ENCODE data around the gene PDE11A. TPM values are rescaled to one million over a fixed set of nuclear protein-coding genes. Genes with fewer than 3 reads are reported as not detected.

Gene PDE11A
- total RNA-seq, 1 experiment from 2014 or later: not detected

GRCh38 chr2:177728920-177729319 is 343.7 kb downstream of the PDE11A start:
- intact Hi-C loops (cut with micrococcal nuclease): loop anchor here (10.0 kb wide), 1 partner anchor 914 kb away; no protein-coding TSS in a partner anchor
- TF ChIP-seq, protein P1, sequence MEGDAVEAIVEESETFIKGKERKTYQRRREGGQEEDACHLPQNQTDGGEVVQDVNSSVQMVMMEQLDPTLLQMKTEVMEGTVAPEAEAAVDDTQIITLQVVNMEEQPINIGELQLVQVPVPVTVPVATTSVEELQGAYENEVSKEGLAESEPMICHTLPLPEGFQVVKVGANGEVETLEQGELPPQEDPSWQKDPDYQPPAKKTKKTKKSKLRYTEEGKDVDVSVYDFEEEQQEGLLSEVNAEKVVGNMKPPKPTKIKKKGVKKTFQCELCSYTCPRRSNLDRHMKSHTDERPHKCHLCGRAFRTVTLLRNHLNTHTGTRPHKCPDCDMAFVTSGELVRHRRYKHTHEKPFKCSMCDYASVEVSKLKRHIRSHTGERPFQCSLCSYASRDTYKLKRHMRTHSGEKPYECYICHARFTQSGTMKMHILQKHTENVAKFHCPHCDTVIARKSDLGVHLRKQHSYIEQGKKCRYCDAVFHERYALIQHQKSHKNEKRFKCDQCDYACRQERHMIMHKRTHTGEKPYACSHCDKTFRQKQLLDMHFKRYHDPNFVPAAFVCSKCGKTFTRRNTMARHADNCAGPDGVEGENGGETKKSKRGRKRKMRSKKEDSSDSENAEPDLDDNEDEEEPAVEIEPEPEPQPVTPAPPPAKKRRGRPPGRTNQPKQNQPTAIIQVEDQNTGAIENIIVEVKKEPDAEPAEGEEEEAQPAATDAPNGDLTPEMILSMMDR (IDR thresholded peaks at IDR 0.05; ENCODE audit: unreplicated experiment): no peak
- H3K27me3 Mint-ChIP-seq (ENCODE audit: insufficient read depth, unreplicated experiment): peaks cover 76% of the 10 kb centered on the region
- BruUV-seq (replicated peaks): no TSS peak
- no peak overlapping the region for H3K27ac Mint-ChIP-seq (ENCODE audit: low read depth, unreplicated experiment)
- ChIA-PET CTCF (interaction anchor here (0.9 to 1.6 kb wide), 8 partner anchors 9 to 394 kb away, joined by 3 to 7 read pairs (median 4); no protein-coding TSS in a partner anchor), POLR2A (interaction anchor here (0.8 to 2.1 kb wide), 2 partner anchors 9 to 239 kb away, joined by 3 to 8 read pairs; no protein-coding TSS in a partner anchor)
- no peaks in the 10 kb centered on the region for H3K36me3 Mint-ChIP-seq (ENCODE audit: insufficient read depth, unreplicated experiment)
- no peaks in the 10 kb centered on the region for H3K9me3 Mint-ChIP-seq (ENCODE audit: unreplicated experiment)
- peak; percentile 20 for DNase-seq (ENCODE audit: unreplicated experiment)
- H3K4me3 Mint-ChIP-seq (ENCODE audit: unreplicated experiment): no peak overlapping the region
- H3K4me1 Mint-ChIP-seq (ENCODE audit: insufficient read depth, unreplicated experiment): no peaks in the 10 kb centered on the region

GRCh38 chr2:177728399-177728765 is 344.2 kb downstream of the PDE11A start:
- Mint-ChIP-seq H3K9me3 (ENCODE audit: unreplicated experiment) (no peaks in the 10 kb centered on the region), H3K27ac (ENCODE audit: low read depth, unreplicated experiment) (no peak overlapping the region), H3K4me1 (ENCODE audit: insufficient read depth, unreplicated experiment) (no peaks in the 10 kb centered on the region), H3K36me3 (ENCODE audit: insufficient read depth, unreplicated experiment) (no peaks in the 10 kb centered on the region), H3K4me3 (ENCODE audit: unreplicated experiment) (no peak overlapping the region), H3K27me3 (ENCODE audit: insufficient read depth, unreplicated experiment) (peaks cover 76% of the 10 kb centered on the region)
- no TSS peak for BruUV-seq (replicated peaks)
- no peak for DNase-seq (ENCODE audit: unreplicated experiment)
- TF ChIP-seq, protein P1 (IDR thresholded peaks at IDR 0.05; ENCODE audit: unreplicated experiment): no peak
- intact Hi-C loops (cut with micrococcal nuclease): loop anchor here (10.0 kb wide), 1 partner anchor 914 kb away; no protein-coding TSS in a partner anchor
- ChIA-PET CTCF (interaction anchor here (0.9 to 1.6 kb wide), 6 partner anchors 9 to 393 kb away, joined by 3 to 7 read pairs (median 4); no protein-coding TSS in a partner anchor), POLR2A (interaction anchor here (0.8 to 2.1 kb wide), 2 partner anchors 9 to 238 kb away, joined by 3 to 8 read pairs; no protein-coding TSS in a partner anchor)

DNA sequence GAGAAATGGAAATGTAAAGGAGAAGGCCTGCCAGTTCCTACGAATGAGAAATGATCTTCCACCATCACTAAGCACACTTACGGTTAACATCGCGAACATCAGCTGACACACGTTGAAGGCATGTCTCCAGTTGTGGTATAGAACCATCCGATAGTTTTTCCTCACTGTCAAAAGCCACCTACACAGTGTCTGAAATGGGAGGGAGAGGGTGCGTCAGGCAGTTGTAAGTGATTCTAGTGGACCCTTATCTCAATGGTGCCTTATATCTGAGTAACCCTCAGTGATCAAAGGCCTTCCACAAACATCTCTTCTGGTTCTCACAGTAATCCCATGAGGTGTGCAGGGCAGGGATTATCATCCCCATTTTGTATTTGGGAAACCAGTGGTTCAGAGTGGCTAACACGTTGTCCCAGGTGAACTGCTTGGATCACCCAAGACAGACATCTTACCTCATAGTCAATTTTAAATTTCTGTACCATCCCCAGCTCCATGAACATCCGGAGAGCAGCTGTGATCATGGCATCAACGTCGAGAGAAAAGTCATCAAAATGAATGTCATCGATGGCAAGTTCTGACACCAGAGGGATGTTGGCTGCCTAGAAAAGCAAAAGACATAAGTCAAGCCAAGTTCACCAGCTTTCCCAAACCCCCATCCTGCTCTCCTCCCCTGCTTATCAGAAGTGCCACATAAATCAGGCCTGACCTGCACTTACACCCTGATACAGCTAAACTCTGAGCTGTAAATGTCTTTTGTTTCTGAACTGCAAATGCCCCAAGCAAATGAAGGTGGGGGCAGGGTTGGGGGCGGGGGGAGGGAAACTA is 344.8 kb downstream of the PDE11A start:
- H3K9me3 Mint-ChIP-seq (ENCODE audit: unreplicated experiment): no peaks in the 10 kb centered on the region
- intact Hi-C loops (cut with micrococcal nuclease): loop anchor here (10.0 kb wide), 1 partner anchor 913 kb away; no protein-coding TSS in a partner anchor
- CTCF ChIA-PET: interaction anchor here (1.1 to 1.6 kb wide), 3 partner anchors 8 to 392 kb away, joined by 3 to 4 read pairs (median 4); no protein-coding TSS in a partner anchor
- POLR2A ChIA-PET: interaction anchor here (2.1 kb wide), 1 partner anchor 8 kb away, joined by 8 read pairs; no protein-coding TSS in a partner anchor
- H3K4me3 Mint-ChIP-seq (ENCODE audit: unreplicated experiment): no peak overlapping the region
- DNase-seq (ENCODE audit: unreplicated experiment): no peak
- TF ChIP-seq, protein P1 (IDR thresholded peaks at IDR 0.05; ENCODE audit: unreplicated experiment): no peak
- H3K27me3 Mint-ChIP-seq (ENCODE audit: insufficient read depth, unreplicated experiment): peaks cover 76% of the 10 kb centered on the region
- no peaks in the 10 kb centered on the region for H3K4me1 Mint-ChIP-seq (ENCODE audit: insufficient read depth, unreplicated experiment)
- no TSS peak for BruUV-seq (replicated peaks)
- H3K27ac Mint-ChIP-seq (ENCODE audit: low read depth, unreplicated experiment): no peak overlapping the region
- no peaks in the 10 kb centered on the region for H3K36me3 Mint-ChIP-seq (ENCODE audit: insufficient read depth, unreplicated experiment)

- TF ChIP-seq, protein P1 (IDR thresholded peaks at IDR 0.05; ENCODE audit: unreplicated experiment): no peak
- no peaks in the 10 kb centered on the region for H3K9me3 Mint-ChIP-seq (ENCODE audit: unreplicated experiment)
- no peak overlapping the region for H3K27ac Mint-ChIP-seq (ENCODE audit: low read depth, unreplicated experiment)
- peaks cover 76% of the 10 kb centered on the region for H3K27me3 Mint-ChIP-seq (ENCODE audit: insufficient read depth, unreplicated experiment)
- no peaks in the 10 kb centered on the region for H3K36me3 Mint-ChIP-seq (ENCODE audit: insufficient read depth, unreplicated experiment)
- ChIA-PET CTCF (interaction anchor here (0.5 to 2.4 kb wide), 4 partner anchors 36 to 567 kb away, joined by 3 to 10 read pairs (median 6); no protein-coding TSS in a partner anchor), POLR2A (no interaction called here)
- intact Hi-C loops (cut with micrococcal nuclease): loop anchor here (10.0 kb wide), 1 partner anchor 912 kb away; no protein-coding TSS in a partner anchor
- no peaks in the 10 kb centered on the region for H3K4me1 Mint-ChIP-seq (ENCODE audit: insufficient read depth, unreplicated experiment)
- H3K4me3 Mint-ChIP-seq (ENCODE audit: unreplicated experiment): no peak overlapping the region
- no TSS peak for BruUV-seq (replicated peaks)
- no peak for DNase-seq (ENCODE audit: unreplicated experiment)
These were observed 345.6 kb downstream of the PDE11A start for GRCh38 chr2:177726931-177727348.

Data from MCF 10A (cell line).